Liver (tissue), 3 donors: ENCODE data around the gene SLC4A11.

Experiments used
- ATF3 ChIP-seq: IDR thresholded peaks from 2 replicates; pipeline ENCODE4 v1.6.1; 2016; ENCODE audit warnings: antibody characterized with exemption
- CTCF ChIP-seq: fragments of 150-350 bp; IDR thresholded peaks from 2 replicates; pipeline ENCODE4 v1.5.1; 2017; ENCODE audit warnings: improper control_type of control experiment, low read depth, low read length; ENCODE audit not compliant: missing input control
- MAX ChIP-seq: IDR thresholded peaks from 2 replicates; pipeline ENCODE4 v1.6.1; 2016; ENCODE audit warnings: antibody characterized with exemption
- RAD21 ChIP-seq, 2 donors: IDR thresholded peaks; 2 replicates each; pipeline ENCODE4 v1.6.1; 2016; ENCODE audit warnings: antibody characterized with exemption in 2 of 2, mild to moderate bottlenecking in 2 of 2
- YY1 ChIP-seq: IDR thresholded peaks from 2 replicates; pipeline ENCODE4 v1.6.1; 2016; ENCODE audit warnings: antibody characterized with exemption, mild to moderate bottlenecking
- donor health status: healthy.
- donor health status: healthy.

- TF ChIP-seq CTCF (no peak), ATF3 (no peak), MAX (no peak), RAD21 (IDR thresholded peaks at IDR 0.05) (no peak), YY1 (no peak)
Observed at GRCh38 chr20:3223651-3223993, 15.4 kb downstream of the SLC4A11 start.
